Stimulated activated CD4-positive, alpha-beta T cell treated with anti-CD3 and anti-CD28 coated beads, Interleukin-12 subunit alpha, Interleukin-12 subunit beta, amount 100 ng/mL, for 48 hours (primary cell): ENCODE data around the gene IKBKG.
"Not testable (repeated sequence)": the region's sequence is repeated elsewhere in the genome, so short reads cannot be mapped to it uniquely, and the experiment has no call there.

Experiments
- DNase-seq, 3 donors: peaks; one replicate each; pipeline ENCODE4 v3.0.0-alpha.2; 2020; ENCODE audit warnings: low read depth in 2 of 3, low spot score in 1 of 3

Gene IKBKG

DNA sequence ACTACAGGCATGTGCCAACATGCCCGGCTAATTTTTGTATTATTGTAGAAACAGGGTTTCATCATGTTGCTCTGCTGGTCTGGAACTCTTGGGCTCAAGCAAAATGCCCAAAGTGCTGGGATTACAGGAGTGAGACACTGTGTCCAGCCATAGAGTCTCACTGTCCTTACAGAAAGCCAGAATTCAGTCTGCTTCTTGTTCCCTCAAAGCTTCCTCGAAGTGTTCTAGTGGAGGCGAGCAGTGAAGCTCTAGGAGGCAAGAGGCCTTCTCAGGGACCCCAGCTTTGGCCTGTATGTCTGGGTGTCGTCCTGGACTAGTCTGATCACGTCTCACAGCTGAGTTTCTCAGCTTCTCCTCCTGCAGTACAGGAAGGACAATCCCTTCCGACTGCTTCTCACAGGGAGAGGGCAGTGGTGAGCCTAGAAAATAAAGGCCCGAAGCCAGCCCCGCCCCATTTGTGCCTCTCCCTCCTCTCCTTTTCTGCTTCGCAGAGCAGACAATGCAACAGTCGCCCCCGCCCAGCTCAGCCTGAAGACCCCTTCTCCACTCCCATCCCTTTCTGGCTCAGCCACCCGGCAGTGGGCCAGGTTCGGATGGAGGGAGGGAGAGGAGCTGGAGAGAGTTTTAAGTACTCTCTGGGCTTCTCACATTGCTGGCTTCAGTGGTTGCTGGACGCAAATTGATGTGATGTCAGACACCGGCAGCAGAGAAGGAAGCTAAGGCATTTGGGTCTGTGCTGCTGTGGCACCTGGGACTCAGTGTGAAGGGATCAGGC is 20.3 kb upstream of the IKBKG start:
- DNase-seq = peak in 2 of 3 donors; percentile 48 to 51

DNA sequence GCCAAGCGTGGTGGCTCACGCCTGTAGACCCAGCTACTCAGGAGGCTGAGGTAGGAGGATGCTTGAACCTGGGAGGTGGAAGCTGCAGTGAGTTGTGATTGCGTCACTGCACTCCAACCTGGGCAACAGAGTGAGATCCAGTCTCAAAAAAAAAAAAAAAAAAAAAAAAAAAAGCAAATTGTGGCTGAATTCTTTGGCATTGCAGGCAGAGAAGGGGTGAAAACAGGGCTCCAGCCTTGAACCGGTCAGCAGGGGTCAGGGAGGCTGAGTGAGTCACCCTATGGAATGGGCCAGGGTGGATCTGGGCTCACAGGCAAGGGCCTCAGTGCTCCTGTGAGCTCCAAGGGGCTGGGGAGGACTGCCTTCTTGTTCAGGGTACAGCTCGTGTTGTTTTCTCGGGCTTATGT is 18.2 kb upstream of the IKBKG start:
- no peak for DNase-seq

DNA sequence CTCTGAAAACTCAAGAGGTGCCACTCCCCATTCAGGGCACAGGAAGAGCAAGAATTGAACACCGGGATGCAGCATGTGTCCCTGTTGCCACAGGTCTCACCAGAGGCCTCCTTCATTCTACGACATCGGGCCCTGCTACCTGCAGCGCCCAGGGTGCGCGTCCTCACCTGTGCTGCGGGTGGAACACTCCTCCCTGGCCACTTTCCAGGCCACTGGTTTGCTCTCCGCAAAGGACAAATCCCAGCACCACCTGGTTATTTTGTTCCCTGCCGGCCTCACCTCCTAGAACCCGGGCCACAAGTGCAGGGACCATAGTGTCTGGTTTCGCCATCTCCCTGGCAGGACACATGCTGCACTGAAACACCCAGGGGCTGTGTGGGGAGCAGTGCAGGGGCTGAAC is 17.1 kb upstream of the IKBKG start:
- DNase-seq = no peak

DNA sequence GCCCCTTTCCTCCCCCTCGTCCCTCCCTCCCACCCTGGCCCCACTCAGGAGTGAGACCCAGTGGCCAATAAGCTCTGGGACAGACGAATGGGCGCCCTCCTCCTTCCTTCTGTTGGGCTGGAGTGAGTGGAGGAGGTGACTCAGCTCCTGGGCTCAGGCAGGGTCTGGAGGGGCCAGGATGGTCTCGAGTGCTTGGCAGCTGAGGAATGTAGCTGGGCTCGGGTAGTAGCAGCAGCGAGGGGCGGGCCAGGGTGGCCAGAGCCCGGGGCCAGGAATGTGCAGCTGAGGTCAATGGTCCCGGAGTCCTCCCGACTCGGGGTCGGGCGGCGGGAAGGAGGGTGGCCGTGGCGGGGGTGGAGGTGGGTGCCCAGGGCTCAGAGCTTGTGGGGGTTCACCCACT is 15.8 kb upstream of the IKBKG start:
- DNase-seq = no peak

DNA sequence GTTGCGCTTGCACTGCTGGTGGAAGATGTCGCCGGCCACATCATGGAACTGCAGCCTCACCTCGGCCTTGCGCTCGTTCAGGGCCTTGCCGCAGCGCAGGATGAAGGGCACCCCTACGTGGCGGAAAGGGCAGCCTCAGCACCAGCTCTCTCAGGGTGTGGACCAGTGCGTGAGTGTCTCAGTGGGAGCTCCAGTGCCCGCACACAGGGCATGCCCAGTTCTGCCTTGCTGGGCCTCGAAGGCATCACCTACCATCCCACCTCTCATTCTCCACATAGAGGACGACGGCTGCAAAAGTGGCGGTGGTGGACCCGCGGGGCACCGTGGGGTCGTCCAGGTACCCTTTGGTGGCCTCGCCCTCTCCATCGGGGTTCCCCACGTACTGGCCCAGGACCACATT is 14.7 kb upstream of the IKBKG start:
- DNase-seq = no peak

DNA sequence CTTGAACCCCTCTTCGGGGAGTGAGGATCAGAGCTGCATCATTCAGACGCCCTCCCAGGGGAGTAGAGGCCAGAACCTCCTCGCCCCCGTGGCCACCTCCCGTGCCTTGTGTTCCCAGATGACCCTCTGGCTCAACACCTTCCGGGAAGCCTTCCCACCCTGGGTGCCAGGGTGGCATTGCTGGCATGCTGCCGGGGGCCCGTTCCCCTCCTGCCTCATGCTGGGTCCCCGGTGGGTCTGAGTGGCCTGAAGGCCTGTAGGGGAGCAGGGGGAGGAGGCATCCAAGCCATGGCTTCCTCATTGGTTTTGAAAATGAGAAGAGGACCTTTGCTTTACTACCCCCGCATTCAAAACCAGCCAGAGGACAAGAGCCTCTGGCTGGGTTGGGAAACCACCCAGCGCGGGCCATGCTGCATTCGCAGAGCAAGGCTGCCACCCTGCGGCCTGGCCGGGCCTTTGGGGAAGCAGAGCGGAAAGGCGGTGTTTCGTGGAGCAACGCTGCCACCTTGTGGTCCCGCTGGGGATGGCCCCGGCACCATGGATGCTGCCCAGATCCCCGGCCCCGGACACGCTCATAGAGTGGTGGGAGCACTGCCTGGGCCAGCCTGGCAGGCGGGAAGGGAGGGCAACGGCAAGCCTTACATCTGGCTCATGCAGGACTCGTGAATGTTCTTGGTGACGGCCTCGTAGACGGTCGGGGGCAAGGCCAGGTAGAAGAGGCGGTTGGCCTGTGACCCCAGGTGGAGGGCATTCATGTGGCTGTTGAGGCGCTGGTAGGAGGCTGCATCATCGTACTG is 12.7 kb upstream of the IKBKG start:
- peak; percentile 78 to 92 (median 78) for DNase-seq

DNA sequence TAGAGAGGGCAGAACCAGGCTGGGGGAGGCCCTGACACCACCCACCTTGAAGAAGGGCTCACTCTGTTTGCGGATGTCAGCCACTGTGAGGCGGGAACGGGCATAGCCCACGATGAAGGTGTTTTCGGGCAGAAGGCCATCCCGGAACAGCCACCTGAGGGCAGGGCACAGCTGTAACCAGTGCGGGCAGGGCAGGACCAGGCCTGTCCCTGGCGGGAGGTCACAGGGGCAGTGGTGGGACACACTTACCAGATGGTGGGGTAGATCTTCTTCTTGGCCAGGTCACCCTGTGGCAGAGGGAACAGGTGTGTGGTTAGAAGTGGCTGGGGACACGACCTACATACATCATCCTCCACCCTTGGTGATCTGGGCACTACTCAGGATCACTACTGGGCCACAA is 11.5 kb upstream of the IKBKG start:
- no peak for DNase-seq

DNA sequence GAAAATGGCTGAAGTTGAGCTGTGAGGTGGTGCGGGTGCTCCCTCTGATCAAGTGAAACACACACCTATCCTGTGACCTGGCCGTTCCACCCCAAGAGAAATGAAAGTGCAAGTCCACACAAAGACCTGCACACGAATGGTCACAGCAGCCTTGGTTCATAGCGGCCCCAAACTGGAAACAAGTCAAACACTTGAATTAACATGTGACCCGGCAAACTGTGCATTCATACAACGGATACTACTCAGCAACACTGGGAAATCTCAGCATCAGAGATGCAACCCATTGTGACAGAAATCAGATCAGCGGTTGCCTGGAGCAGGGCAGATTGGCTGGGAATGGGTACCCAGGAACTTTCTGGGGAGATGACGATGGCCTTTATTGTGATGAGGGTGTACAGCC is 8.3 kb upstream of the IKBKG start:
- no peak for DNase-seq

DNA sequence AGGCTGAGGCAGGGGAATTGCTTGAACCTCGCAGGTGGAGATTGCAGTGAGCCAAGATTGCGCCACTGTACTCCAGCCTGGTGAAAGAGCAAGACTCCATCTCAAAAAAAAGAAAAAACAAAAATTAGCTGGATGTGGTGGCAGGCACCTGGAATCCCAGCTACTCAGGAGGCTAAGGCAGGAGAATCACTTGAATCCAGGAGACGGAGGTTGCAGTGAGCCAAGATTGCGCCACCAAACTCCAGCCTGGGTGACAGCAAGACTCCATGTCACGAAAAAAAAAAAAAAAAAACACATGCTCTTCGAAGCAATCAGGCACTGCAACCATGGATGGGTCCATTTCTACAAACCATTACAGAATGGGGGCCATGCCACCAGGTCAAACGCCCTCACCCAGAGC is 7.1 kb upstream of the IKBKG start:
- not testable (repeated sequence) for DNase-seq

DNA sequence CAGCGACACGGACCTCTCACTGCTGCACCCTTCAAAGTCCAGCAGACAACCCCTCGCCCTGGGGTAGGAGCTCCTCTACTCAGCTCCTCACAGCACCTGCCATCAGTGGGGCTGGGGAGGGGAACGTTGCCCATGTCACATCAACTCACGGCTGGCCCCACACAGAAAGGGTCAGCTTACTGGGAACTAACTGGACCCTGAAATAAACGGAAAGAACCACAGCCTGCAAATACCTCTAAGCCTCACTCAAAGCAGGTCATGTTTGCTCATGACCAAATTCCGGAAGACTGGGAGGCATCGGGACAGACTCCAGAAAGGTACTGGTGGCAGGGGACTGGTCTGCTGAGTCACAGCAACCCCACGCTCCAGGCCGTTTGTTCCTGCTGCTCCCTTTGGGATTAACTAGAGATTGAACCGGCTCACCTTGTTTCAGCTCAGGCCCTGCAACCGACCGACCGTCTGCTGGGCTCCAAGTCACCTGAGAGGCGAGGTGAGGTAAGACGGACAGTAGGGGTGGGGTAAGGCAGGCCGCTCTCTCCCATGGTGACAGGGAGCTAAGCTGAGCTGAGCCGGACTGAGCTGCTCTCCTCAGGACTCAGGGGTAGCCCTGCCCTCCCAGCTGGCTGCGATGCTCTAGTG is 6.4 kb upstream of the IKBKG start:
- no peak for DNase-seq

DNA sequence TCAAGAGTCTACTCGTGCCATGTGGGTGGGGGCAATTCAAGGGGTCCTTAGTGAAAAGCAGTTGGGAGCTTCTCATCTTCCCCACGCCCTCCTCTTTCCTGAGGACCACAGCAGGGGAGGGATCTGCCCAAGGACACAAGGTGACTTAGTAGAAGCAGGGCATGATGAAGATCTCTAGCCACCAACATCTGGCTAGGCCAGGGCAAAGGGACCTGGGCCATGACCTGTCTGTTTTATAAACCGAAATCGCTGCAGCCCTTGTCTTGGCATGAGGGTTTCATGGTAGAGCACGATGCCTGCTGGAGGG is 5.9 kb upstream of the IKBKG start:
- no peak for DNase-seq

DNA sequence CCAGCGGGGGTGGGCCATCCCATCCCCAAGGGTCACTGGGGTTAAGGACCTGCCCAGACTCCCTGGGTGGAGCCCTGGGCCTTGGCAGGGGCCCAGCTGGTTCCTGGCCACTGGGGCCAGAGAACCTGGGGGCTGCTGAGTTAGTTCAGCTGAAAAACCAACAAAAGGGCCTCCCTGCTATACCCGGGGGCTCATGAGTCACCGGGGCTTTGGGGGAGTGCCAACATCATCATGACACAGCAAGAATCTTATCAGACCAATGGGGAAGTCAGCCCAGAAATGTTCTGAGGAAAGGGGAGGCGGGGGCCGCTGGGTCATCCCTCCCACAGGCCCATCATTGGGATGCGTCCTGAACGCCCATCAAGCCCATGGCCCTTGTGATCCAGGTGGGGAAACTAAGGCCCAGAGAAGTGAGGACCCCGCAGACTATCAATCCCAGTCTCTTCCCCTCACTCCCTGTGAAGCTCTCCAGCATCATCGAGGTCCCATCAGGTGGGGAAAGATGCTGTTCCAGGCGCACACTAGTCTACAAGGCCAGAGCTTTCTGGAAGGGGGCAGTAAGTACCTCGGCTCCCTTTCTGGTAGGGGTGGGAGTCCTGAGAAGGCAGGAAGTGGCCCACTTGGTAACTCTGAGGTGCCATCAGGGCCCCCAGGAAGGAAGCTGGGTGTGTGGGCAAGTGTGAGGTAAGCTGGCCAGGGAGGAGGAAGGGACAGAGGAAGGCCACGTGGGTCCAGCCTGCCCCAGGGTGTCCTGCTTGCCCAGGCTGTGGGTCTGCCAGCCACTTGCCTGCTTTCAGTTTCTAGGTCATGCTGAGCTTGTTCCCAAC is 5.3 kb upstream of the IKBKG start:
- no peak for DNase-seq

DNA sequence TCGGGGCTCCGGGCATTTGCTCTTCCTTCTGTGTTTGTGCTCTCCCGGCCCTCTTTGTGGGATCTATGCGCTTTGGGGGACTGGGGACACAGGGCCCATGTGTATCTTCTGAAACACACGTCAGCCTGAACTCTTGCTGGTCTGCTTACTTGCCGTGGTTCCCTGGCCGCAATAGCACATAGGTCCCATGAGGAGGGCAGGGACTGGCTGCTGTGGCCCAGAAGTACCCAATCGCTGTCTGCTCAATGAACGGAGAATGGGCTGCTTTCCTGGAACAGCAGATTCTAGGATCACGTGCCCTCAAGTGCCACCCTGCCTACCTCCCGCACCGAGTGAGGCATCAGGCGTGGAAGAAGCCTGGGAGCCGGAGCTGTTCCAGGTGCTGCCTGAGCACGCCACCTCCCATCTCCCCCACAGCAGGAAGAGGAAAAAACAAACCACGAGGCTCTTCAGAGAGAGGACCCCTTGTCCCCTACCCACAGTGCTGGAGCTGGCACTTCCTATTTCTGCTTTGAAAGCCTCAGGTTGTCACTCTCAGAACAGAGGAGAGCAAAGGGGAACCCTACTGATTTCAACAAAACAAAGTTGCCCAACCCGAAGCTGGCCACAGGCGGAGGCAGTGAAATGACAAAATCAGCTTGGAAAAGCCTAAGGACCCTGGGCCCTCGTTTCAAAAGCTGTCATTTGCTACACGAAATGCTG is 4.5 kb upstream of the IKBKG start:
- no peak for DNase-seq

DNA sequence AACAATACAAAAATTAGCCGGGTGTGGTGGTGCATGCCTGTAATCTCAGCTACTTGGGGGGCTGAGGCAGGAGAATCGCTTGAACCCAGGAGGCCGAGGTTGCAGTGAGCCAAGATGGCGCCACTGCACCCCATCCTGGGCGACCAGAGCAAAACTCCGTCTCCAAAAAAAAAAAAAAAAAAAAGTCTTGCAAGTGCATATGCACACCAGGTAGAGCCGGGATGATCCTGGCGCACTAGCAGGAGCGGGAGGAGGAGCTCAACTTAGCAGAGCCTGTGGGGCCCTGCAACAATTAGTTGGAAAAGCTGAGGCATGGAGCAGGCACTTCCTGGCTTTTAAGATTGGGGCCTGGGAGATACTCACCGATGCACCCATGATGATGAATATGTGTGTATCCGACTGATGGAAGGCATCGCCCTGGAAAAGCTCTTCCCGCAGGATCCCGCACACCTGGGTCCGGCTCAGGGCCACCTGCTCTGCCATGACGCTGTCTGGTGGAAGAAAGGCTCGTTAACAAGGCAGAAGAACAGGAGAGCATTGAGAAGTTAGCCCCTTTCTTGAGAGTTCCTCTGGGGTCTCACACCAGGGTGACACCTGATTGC is 1.6 kb upstream of the IKBKG start:
- no peak for DNase-seq

DNA sequence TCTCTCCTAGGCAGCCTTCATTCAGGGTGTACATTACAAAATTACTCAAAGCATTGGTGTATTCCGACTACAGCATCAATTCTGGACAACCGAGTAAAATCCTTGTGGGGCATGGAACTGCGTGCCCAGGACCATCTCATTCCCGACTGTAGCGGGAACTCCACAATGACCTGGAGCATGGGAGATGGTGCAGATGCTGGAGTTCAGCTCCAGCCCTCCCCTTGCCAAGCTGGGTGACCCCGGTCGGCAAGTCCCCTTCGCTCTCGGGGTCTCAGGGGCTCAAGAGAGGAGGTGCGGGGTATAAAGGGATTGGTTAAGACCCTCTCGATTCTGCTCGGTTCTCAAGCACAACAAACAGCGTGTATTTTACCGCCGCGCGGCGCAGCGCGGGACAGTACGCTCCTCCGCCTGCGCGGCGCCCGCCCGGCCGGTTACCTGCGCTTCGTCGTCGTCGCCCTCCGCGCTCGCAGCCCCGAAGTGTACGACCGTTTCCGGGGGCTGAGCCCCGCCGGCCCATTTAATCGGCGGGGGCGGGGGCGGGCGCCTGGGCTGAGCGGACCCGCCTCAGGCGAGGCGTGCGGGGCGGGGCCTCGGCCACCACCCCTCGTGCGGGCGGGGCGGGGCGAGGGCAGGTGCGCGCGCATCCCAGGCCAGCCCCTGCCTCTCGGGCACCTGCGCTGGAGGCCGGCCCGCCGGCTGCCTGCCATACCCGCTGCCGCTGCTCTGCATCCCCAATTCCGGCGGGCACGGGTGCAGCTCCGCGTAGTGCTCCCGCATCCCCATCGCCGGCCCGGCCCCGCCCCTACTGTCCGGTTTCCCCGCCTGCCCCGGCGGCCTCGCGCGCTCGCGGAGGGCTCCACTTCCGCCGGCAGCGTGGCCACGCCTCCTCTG is 821 bp upstream of the IKBKG start, which contains the start of gene G6PD:
TSS of gene G6PD (minus strand) at position 493 of the 891 bp plus-strand sequence. CDS start 691 bp downstream, outside the sequence.
- peak; percentile 46 to 69 (median 48) for DNase-seq

DNA sequence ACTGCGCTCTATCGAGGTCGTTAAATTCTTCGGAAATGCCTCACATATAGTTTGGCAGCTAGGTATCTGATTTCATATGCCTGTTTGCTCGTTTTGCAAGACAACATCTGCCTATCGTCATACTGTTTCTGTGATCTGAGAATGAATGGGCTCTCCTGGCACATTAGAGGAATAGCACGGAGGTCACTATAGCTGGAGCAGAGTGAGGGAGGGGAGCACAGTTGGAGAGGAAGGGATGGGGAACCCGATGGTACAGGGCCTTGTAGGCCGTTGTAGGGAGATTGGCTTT is 552 bp downstream of the IKBKG start:
- DNase-seq = no peak

DNA sequence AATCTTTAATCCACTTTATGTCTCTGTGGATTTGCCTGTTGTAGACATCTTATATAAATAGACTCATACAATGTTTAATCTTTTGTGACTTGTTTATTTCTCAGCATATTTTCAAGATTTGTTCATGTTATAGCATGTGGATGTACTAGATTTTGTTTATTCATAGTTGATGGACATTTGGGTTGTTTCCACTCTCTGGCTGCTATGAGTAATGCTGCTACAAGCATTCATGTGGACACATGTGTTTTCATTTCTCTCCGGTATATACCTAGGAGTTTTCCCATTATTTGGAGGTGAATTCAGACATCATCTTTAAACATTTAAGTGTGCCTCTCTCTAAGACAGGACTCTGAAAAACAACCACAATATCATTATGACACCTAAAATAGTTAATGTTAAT is 2.3 kb downstream of the IKBKG start:
- DNase-seq = no peak

DNA sequence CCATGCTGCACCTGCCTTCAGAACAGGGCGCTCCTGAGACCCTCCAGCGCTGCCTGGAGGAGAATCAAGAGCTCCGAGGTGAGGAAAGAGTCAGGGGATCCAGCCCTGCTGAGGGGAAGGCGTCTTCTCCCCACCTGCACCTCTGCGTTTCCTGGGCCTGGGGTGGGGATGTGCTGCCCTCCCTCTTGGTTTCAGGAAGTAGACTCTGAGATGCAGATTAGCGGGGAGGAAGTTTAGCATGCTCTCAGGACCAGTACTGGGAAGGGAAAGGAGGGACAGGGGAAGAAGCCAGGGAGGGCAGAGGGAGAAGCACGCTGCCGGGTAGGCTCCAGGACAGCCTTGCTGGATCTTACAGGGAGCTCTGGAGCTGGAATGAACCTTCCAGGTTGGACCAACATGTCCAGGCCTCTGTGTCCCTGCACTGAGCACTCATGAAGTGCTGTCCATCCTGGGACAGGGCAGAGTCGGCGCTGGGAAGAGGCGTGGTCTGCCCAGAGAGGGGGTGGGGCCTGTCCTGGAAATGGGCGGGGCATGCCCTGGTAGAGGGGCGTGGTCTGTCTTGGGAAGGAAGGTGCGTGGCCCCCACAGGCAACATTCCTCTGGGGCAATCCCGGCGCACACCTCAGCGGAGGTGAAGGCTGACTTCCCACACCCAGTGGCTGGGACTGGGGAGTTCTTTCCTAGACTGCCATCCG is 4.8 kb downstream of the IKBKG start:
- not testable (repeated sequence) for DNase-seq
